Stimulated activated CD8-positive, alpha-beta memory T cell treated with anti-CD3 and anti-CD28 coated beads, Interleukin-4, amount 100 ng/mL, for 4 hours (primary cell): ENCODE measurements around the gene NUP43.
A peak's percentile ranks its signal among the peaks of the same experiment; 100 is the strongest.
"Not testable (repeated sequence)": the region's sequence is repeated elsewhere in the genome, so short reads cannot be mapped to it uniquely, and the experiment has no call there.

Experiments
- DNase-seq, 2 donors: peaks; one replicate each; pipeline ENCODE4 v3.0.0-alpha.2; 2020; ENCODE audit warnings: low read depth in 2 of 2, low spot score in 1 of 2

The NUP43 gene

DNA sequence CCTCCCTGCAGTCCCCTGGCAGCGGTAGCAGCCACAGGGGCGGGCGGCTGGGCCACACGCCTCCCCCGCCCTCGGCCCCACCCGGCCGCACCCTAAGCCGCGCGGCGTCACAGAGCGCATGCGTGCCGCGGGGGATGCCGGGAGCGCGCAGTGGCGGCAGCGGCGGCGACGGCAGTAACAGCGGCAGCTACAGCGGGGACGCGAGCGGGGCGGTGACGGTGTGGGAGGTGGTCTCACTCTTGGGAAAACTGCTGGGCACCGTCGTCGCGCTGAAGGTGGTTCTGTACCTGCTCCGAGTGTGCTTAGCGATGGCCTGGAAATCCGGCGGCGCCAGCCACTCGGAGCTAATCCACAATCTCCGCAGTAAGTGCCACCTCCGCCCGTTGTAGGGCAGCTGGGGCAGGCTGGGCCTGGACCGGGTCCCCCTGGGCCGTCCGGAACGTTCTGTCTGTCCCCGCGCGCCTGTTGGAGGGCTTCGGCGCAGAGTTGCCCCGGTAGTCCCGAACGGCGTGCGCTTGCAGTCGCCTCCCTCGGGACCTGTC is 3.3 kb upstream of the NUP43 start, which contains the start of gene PCMT1:
Gene PCMT1, plus strand, starts transcription at position 148 of the 542 bp plus-strand sequence. Its CDS starts 161 bp downstream, at position 309.
- DNase-seq: peak; percentile 66 to 71

- DNase-seq: not testable (repeated sequence)
Observed at GRCh38 chr6:149749082-149749593, 2.8 kb upstream of the NUP43 start.

GRCh38 chr6:149745252-149745651 is 1.1 kb downstream of the NUP43 start:
- not testable (repeated sequence) for DNase-seq

GRCh38 chr6:149734915-149735314 is 11.4 kb downstream of the NUP43 start:
- DNase-seq: no peak

DNA sequence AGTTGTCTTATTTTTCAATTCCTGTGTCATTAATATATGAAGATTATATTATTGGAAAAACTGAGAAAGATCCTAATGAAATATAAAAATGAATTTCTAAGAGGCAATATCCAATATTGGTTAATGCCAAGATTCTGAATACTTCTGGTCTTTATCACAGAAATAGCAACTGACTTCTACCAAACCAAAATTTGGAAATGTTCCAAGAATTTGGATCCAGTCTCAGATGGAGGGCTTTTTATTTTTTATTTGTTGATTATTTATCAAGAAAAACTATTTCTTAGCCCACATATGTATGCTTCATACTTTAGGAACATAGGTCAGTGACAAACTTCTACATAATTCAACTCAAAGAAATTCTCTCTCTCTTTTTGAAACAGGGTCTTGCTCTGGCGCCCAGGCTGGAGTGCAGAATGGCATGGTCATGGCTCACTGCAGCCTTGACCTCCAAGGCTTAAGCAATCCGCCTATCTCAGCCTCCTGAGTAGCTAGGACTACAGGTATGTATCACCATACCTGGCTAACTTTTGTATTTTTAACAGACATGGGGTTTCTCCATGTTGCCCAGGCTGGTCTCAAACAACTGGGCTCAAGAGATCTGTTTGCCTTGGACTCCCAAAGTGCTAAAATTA is 13.1 kb downstream of the NUP43 start:
- no peak for DNase-seq

DNA sequence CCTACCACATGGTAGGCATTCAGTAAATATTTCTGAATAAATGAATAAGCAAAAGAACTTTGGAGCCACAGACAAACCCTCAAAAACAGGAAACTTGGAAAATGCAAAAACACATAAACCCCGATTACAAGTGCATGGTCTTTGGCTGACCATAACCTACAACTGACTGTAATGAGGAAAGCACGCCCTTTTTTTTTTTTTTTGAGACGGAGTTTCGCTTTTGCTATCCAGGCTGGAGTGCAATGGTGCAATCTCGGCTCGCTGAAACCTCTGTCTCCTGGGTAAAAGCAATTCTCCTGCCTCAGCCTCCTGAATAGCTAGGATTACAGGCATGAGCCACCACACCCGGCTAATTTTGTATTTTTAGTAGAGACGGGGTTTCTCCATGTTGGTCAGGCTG is 16.5 kb downstream of the NUP43 start:
- no peak for DNase-seq

- DNase-seq: no peak
Observed at GRCh38 chr6:149728499-149729234, 17.7 kb downstream of the NUP43 start.

GRCh38 chr6:149727793-149728498 is 18.4 kb downstream of the NUP43 start:
- DNase-seq: no peak

DNA sequence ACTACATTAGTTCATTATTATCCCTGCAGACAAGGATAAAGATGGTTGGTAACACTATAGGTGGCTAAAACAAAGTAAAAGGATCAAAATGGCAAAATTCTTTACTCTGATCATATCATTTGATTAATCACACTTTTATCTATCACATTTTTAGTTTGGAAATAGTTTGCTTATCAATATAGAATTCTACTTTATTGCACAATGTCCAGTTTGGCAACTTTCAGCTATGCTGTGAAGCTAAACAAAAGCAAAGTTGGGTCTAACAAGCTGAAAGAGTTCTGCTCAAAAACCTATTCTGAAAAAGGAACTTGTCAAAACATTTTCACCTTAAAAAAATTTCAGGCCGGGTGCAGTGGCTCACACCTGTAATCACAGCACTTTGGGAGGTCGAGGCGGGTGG is 20.5 kb downstream of the NUP43 start:
- no peak for DNase-seq

- DNase-seq: peak in 1 of 2 donors; percentile 13
Observed at GRCh38 chr6:149723771-149724417, 22.4 kb downstream of the NUP43 start.

- no peak for DNase-seq
Observed at GRCh38 chr6:149723262-149723661, 23.1 kb downstream of the NUP43 start.

GRCh38 chr6:149719531-149719930 is 26.8 kb downstream of the NUP43 start:
- no peak for DNase-seq

DNA sequence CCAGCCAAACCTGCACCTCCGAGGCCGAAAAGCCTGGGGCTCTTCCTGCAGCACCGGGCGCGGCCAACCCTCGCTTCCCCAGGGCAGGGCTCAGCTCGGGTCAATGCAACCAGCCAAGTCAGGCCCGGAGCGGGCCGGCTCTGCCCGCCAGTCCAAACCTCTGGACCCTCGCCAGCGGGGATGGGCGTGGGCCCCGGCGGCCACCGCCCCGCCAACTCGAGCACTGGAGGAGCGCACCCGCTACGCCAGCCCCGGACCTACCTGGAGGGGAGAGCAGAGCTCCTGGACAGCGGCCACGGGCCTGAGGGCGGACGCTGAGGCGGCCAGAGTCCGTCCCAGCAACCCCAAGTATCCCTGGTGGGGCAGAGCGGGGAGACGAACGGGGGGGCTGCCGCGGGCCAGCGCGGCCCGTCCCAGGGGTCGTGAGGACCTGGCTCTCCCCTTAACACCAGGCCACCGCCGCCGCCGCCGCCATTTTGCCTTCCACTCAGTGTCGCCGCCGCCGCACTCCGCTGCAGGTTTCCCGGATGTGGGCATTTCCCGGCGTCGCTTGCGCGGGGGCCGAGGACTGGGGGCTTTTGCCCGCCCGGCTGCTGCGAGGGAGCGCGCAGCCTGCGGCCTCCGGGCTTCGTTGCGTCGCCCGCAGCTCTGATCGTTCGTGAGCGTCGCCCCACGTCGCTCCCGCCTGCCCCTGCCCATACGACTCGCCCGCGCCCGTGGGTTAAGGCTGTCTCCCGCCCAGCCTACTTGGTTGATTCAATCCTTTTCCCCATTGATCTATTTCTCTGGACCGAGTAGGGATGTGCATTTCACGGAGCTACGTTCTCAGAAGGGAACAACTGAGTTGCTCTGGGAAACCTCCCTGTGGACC is 28.5 kb downstream of the NUP43 start, which contains the start of gene LATS1:
Gene LATS1, minus strand, starts transcription at position 514 of the 871 bp plus-strand sequence. CDS start 15,975 bp downstream, outside the sequence.
- DNase-seq: peak; percentile 81 to 86

DNA sequence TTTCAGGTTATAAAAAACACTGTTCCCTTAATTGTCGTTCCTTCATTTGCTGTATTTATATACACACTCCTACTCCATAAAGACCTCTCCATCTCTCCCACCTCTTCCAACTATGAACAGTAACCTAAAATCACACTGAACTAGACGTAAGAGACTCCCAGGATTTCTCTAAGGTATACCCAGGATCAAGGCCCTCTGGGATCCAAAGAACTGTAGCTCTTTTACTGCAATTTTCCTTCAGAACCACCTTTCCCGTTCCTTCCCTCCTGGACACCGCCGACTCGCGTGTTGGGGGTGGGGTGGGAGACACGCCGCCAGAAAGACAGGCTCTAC is 29.1 kb downstream of the NUP43 start:
- no peak for DNase-seq

DNA sequence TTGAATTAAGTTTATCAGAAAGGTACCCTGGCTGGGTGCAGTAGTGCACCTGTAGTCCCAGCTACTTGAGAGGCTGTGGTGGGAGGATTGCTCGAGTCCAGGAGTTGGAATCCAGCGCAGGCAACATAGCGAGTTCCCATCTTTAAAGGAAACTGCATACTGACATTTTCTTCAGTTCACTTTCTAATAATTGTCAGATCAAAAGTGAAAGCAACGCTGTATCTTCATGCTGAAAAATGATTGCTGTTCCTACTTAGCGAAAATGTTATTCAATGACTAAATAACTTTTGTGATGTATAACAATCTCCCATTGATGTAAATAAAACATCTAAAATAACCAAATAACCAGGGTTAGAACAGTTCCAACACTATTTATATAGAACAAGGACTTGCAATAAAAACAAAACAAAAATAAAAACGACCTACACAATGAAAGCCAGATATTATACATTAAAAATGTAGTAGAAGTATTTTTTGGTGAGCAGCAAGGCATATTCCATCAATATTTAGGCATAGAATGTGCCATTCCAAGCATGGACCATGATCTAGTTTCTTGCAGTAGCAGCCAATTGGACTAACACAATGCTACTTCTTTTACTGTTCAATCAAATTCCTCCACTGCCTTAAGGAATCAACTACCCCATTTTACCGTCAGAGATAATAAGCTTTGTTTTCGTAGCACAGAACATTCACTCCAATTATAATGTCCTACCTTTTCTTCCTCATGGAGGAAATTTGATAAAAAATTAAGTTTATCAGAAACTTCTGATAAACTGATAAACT is 30.0 kb downstream of the NUP43 start:
- DNase-seq: no peak

GRCh38 chr6:149714442-149714841 is 31.9 kb downstream of the NUP43 start:
- DNase-seq: no peak

- no peak for DNase-seq
Observed at GRCh38 chr6:149711711-149712110, 34.6 kb downstream of the NUP43 start.

- DNase-seq: no peak
Observed at GRCh38 chr6:149701714-149702113, 44.6 kb downstream of the NUP43 start.

DNA sequence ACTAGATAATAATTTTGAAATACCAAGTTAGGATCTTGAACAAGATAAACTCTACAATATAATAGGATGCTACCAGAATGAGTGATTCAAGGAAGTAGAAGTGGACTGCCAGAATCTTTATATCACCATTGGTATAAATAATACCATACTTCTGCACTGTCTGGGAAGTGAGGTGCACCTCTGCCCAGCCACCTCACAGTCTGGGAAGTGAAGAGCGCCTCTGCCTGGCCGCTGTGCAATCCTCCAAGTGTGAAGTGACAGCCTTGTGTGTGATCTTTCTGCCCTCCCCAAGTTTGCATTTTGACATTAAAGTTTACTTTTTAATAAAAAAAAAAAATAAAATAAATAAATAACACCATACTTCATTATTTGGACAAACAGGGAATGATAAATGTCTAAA is 47.2 kb downstream of the NUP43 start:
- DNase-seq: no peak
